Urothelium cell line (cell line): ENCODE data around the gene PRKAG2.
"Not testable (repeated sequence)": the region's sequence is repeated elsewhere in the genome, so short reads cannot be mapped to it uniquely, and the experiment has no call there.

Experiments
- DNase-seq: peaks from one replicate; pipeline ENCODE4 v3.0.0; 2011; ENCODE audit warnings: low spot score, mixed read lengths
- FAIRE-seq: peaks from 2 replicates; lab custom pipeline; 2011; peaks lifted over from hg19 to GRCh38; lab: Jason Lieb, UNC

Gene PRKAG2

GRCh38 chr7:151853896-151854719 lies 22.8 kb downstream of the PRKAG2 start:
- DNase-seq (no peak), FAIRE-seq (no peak)

GRCh38 chr7:151852486-151853396 lies 24.2 kb downstream of the PRKAG2 start:
- FAIRE-seq, result no peak
- no peak for DNase-seq

- FAIRE-seq (no peak), DNase-seq (no peak)
Measured at GRCh38 chr7:151851782-151852181, 25.1 kb downstream of the PRKAG2 start.

- FAIRE-seq (no peak), DNase-seq (no peak)
Measured at GRCh38 chr7:151851145-151851751, 25.7 kb downstream of the PRKAG2 start.

DNA sequence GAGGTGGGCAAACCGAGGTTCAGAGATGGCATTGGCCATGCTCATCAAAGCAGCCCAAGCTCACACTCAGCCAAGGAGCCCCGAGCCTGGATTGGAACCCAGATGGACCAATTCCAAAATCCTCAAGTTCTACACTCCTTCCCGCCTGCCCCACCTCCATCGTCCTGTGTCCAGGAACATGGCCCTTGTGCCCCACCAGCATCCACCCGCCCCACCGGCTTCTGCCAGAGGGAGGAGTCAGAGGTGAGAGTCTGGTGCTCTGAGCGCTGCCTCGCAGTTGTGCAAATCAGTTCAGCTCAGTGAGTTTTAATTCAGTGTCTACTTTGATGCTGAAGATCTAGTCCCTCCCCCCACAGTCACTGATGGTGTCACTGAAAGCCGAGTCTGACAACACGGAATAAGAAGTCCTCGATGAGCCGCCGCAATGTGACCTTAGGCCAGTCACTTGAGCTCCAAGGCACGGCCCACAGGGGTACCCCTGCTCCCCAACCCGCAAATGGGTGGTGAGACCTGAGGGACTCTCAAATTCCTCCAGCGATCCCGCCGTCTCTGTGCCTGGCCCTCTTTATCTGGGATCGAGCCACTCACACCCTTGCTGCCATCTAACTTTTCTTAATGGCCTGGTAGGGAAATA lies 26.3 kb downstream of the PRKAG2 start:
- FAIRE-seq (no peak), DNase-seq (no peak)

GRCh38 chr7:151849879-151850260 lies 27.0 kb downstream of the PRKAG2 start:
- FAIRE-seq (no peak), DNase-seq (no peak)

GRCh38 chr7:151849008-151849878 lies 27.7 kb downstream of the PRKAG2 start:
- DNase-seq, result no peak
- FAIRE-seq, result no peak

GRCh38 chr7:151847681-151848081 lies 29.2 kb downstream of the PRKAG2 start:
- FAIRE-seq (no peak), DNase-seq (no peak)

DNA sequence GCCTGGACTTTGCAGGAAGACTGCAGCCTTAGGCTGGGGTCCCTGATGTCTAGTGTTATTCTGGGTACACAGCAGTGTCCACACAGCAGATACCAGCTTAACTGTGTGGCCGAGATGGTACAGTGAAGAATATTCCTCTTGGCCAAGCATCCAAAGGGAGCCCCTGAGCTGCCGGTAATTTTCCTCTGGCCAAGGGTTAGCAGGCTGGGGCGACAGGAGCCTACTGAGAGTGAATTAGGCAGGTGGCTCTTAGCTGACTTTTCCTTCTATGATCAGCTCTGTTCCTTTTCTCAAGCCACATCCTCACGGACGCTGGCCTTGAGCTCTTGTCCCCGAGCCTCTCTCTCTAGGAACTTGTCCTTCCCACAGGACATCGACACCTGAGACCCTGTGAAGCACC lies 29.8 kb downstream of the PRKAG2 start:
- no peak for FAIRE-seq

GRCh38 chr7:151845412-151846205 lies 31.3 kb downstream of the PRKAG2 start:
- DNase-seq (no peak), FAIRE-seq (no peak)

More for the DNA sequence above, 29.8 kb downstream of the PRKAG2 start:
- DNase-seq, result no peak

DNA sequence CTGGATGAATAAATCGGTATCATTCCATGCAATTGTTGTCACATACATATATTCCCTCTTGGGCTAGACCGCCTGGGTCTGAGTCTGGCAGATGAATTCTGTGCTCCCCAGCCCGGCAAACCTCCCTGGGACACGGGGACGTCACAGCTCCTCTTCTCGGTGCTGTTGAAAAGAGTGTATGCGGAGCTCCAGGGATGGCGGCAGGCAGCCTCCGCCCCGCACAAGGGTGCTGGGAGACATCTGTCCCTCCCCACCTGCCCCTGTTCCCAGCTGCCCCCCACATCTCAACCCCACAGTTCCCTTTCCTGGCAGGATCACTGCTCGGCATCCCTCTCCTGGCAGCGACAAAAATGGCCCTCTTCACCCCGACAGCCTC lies 32.1 kb downstream of the PRKAG2 start:
- no peak for DNase-seq
- no peak for FAIRE-seq

DNA sequence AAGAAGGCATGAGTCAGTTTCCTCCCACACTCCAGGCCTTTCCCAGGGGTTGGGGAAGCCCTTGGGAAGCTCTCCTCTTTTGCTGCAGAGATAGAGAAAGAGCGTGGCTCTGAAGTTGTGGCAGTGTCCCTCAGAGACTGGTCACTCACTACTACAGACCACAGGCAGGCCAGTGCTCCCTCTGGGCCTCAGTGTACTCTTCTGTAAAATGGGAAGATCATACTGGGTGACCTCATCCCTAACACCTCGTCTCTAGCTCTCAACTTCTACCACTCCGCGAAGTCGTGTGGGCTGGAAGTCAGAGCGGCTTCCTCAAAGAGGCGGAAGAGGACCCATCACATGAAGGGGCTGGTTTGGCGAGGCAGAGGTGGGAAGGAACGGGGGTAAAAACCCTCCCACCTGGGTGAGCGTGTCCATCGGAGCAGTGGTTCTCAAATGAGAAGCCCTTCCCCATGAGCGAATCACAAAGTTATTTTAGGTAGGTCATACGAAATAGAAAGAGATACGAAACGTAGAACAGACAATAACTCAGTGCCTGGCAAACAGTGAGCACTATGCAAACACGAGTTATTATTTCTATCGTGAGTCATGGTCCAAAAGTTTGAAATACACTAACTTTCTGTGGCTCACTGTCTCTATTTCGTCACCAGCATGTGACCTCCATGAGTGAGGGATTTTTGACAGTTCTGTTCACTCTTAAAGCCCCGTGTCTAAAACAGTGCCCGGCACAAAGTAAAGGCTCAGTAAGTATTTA lies 32.7 kb downstream of the PRKAG2 start:
- FAIRE-seq (no peak), DNase-seq (peak; percentile 18)

GRCh38 chr7:151843181-151843580 lies 33.7 kb downstream of the PRKAG2 start:
- FAIRE-seq (no peak), DNase-seq (no peak)

DNA sequence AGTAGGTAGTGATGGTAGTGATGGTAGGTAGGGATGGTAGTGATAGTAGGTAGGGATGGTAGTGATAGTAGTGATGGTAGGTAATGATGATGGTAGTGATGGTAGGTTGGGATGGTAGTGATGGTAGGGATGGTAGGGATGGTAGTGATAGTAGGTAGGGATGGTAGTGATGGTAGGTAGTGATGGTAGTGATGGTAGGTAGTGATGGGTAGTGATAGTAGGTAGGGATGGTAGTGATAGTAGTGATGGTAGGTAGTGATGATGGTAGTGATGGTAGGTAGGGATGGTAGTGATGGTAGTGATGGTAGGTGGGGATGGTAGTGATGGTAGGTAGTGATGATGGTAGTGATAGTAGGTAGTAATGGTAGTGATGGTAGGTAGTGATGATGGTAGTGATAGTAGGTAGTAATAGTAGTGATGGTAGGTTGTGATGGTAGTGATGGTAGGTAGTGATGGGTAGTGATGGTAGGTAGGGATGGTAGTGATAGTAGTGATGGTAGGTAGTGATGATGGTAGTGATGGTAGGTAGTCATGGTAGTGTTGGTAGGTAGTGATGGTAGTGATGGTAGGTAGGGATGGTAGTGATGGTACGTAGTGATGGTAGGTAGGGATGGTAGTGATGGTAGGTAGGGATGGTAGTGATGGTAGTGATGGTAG lies 35.4 kb downstream of the PRKAG2 start:
- FAIRE-seq, DNase-seq: not testable (repeated sequence)

GRCh38 chr7:151840088-151840910 lies 36.6 kb downstream of the PRKAG2 start:
- FAIRE-seq (no peak), DNase-seq (no peak)

GRCh38 chr7:151839451-151839921 lies 37.4 kb downstream of the PRKAG2 start:
- FAIRE-seq, result no peak
- no peak for DNase-seq

DNA sequence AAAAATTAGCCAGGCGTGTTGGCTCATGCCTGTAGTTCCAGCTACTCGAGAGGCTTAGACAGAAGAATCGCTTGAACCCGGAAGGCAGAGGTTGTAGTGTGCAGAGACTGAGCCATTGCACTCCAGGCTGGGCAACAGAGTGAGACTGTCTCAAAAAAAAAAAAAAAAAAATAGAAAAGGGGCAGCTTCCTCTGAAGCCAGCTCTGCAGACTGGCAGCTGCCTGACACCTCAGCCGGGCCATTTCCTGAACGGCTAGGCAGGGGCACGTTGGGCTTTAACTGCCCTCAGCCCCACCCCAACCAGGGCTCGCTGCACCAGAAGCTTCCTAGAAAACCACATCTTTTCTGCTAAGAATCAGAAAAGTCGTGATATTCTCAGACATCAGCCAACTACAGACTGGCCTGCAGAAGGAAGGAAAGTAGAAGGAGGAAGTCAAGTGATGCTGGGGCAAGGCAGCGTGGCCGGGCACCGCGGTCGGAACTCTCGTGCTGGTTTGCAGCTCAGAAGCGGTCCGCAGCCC lies 38.0 kb downstream of the PRKAG2 start:
- DNase-seq (no peak), FAIRE-seq (no peak)
